ENCODE data around the gene TIE1. TPM values are rescaled to one million over a fixed set of nuclear protein-coding genes. Genes with fewer than 3 reads are reported as not detected.

Gene TIE1
- 10 to 100 TPM; 10.5 to 16.8 TPM for total RNA-seq
- polyA plus RNA-seq (ENCODE audit: insufficient read depth, low read depth, low replicate concordance) = 10.9 TPM
- long read RNA-seq, donor 1 = 0 reads
- long read RNA-seq, donor 2, partial matches to known transcripts = 0 of 1 reads
- long read RNA-seq, donor 2, other reads (novel, unspliced or antisense) = 0 of 1 reads

- peak within 1 kb of the TSS in 1 of 2 donors; percentile 5 for H3K4me3 ChIP-seq
- intact Hi-C loops (cut with DNase I; ENCODE audit: low total_unique reads) = no loop called here
- no peak for TF ChIP-seq POLR2A (IDR thresholded peaks at IDR 0.05)
- TF ChIP-seq CTCF (IDR thresholded peaks at IDR 0.05) = no peak
- no peak for DNase-seq
- no peaks in the 10 kb centered on the region for H3K36me3 ChIP-seq (ENCODE audit: low read depth, missing control alignments)
- H3K27me3 ChIP-seq = no peaks in the 10 kb centered on the region
- no peaks in the 10 kb centered on the region for H3K9me3 ChIP-seq
- H3K27ac ChIP-seq = peak within 1 kb of the TSS in 1 of 2 donors; percentile 36
- peaks cover 5% of the 10 kb centered on the region for H3K4me1 ChIP-seq
- WGBS, 2 donors = 81% methylated on average over 10 of the region's 10 CpGs
Measured at GRCh38 chr1:43300378-43301094, at the start of gene TIE1. Gene TIE1, plus strand, starts transcription at chr1:43300982. Its CDS starts 90 bp downstream, at chr1:43301072.

- WGBS, 2 donors = 92 to 94% methylated on average over 5 of the region's 5 CpGs
- intact Hi-C loops (cut with DNase I; ENCODE audit: low total_unique reads) = no loop called here
Measured at GRCh38 chr1:43251024-43251423, 49.8 kb upstream of the TIE1 start.

GRCh38 chr1:43252225-43252624, 48.6 kb upstream of the TIE1 start:
- Histone ChIP-seq H3K27me3 (no peaks in the 10 kb centered on the region), H3K9me3 (no peaks in the 10 kb centered on the region), H3K4me1 (no peaks in the 10 kb centered on the region), H3K4me3 (no peak overlapping the region), H3K36me3 (ENCODE audit: low read depth, missing control alignments) (no peaks in the 10 kb centered on the region), H3K27ac (no peak overlapping the region)
- WGBS, 2 donors = 86 to 95% methylated on average over 1 of the region's 1 CpG
- no peak for DNase-seq
- intact Hi-C loops (cut with DNase I; ENCODE audit: low total_unique reads) = no loop called here
- TF ChIP-seq POLR2A (IDR thresholded peaks at IDR 0.05) (no peak), CTCF (IDR thresholded peaks at IDR 0.05) (no peak)

More at GRCh38 chr1:43251024-43251423, 49.8 kb upstream of the TIE1 start:
- Histone ChIP-seq H3K9me3 (no peaks in the 10 kb centered on the region), H3K27ac (no peak overlapping the region), H3K4me1 (no peaks in the 10 kb centered on the region), H3K36me3 (ENCODE audit: low read depth, missing control alignments) (no peaks in the 10 kb centered on the region), H3K27me3 (no peaks in the 10 kb centered on the region), H3K4me3 (no peak overlapping the region)
- DNase-seq = no peak
- no peak for TF ChIP-seq POLR2A (IDR thresholded peaks at IDR 0.05)
- no peak for TF ChIP-seq CTCF (IDR thresholded peaks at IDR 0.05)

DNA sequence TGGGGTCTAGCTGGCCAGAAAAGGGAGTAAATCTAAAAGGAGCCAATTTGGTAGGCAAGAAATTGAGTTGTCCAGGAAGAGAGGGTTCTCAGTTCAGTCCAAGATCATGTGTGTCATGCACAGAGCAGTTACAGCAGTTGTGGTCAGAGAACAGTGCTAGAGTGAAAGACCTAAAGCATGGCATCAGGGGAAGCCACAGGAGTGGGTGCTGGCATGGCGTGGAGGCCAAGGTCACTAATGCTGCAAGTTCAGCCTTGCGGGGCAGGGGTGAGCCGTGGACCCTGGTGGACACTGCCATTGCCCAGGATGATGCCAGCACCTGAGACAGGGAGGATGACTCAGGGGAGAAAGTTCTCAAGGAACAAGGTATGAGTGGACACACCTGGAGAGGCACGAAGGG, 47.6 kb upstream of the TIE1 start:
- Histone ChIP-seq H3K27me3 (no peaks in the 10 kb centered on the region), H3K4me3 (no peak overlapping the region), H3K27ac (no peak overlapping the region), H3K36me3 (ENCODE audit: low read depth, missing control alignments) (no peaks in the 10 kb centered on the region), H3K9me3 (no peaks in the 10 kb centered on the region), H3K4me1 (no peaks in the 10 kb centered on the region)
- 89 to 100% methylated on average over 4 of the region's 4 CpGs for WGBS, 2 donors
- DNase-seq = no peak
- intact Hi-C loops (cut with DNase I; ENCODE audit: low total_unique reads) = no loop called here
- no peak for TF ChIP-seq POLR2A (IDR thresholded peaks at IDR 0.05)
- TF ChIP-seq CTCF (IDR thresholded peaks at IDR 0.05) = no peak
